ENCODE results near the gene SLC2A13. TPM values are rescaled to one million over a fixed set of nuclear protein-coding genes. Genes with fewer than 3 reads are reported as not detected.

SLC2A13 gene
- total RNA-seq, 1 experiment from 2014 or later: 7.0 TPM

DNA sequence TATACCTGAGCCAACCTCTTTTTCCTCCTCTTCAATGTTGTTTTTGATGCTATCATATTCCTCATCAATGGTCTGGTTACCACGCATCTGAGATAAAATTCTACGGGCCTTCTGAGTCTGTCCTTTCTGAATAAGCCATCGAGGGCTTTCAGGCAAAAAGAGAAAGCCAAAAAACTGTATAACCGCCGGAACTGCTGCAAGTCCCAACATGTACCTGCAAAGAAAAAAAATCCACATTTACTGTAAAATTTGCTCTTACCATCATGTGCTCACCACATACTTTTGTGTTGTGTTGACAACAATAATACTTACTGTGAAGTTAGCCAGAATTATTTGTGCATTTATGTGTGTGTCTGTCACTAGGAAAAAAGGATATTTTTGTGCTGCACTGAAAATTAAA, 77.6 kb downstream of the SLC2A13 start:
- H2BK20ac ChIP-seq (ENCODE audit: low read depth, low read length, poor library complexity, severe bottlenecking): no peak overlapping the region
- H3K27ac ChIP-seq (ENCODE audit: insufficient read length, low read depth, low read length): no peak overlapping the region
- no peak overlapping the region for H3T11ph ChIP-seq (ENCODE audit: low read length)
- no peak overlapping the region for H2BK5ac ChIP-seq (ENCODE audit: insufficient read length, low read length)
- H3K27me3 ChIP-seq (ENCODE audit: insufficient read depth, low read length): no peaks in the 10 kb centered on the region
- no peak overlapping the region for H3K4ac ChIP-seq (ENCODE audit: low read depth, low read length)
- no peak overlapping the region for H2BK12ac ChIP-seq (ENCODE audit: insufficient read length, low read depth, low read length)
- no peak overlapping the region for H4K5ac ChIP-seq (ENCODE audit: insufficient read length, low read depth, low read length)
- no peak overlapping the region for H3K18ac ChIP-seq (ENCODE audit: insufficient read length, low read depth, low read length)
- H3K23ac ChIP-seq (ENCODE audit: insufficient read length, low read depth, low read length): no peak overlapping the region
- H2AK5ac ChIP-seq (ENCODE audit: insufficient read length, low read length): no peak overlapping the region
- no peak for DNase-seq
- no peaks in the 10 kb centered on the region for H3K79me2 ChIP-seq (ENCODE audit: insufficient read depth, low read length)
- no peak overlapping the region for H3K9ac ChIP-seq (ENCODE audit: extremely low read depth, insufficient read length, low read length)
- peaks cover 6 to 8% (median 6%) of the 10 kb centered on the region in 3 experiments; a peak in 4 of 7 replicates for H3K36me3 Mint-ChIP-seq (ENCODE audit: insufficient read depth in 1 of 3, low read depth in 3 of 3)
- peaks cover 25 to 28% of the 10 kb centered on the region in 2 experiments for H3K4me1 Mint-ChIP-seq
- no peaks in the 10 kb centered on the region for H3K9me3 ChIP-seq (ENCODE audit: control insufficient read depth, low read depth, low read length)
- H3K4me1 ChIP-seq (ENCODE audit: insufficient read depth, low read length): peaks cover 7% of the 10 kb centered on the region; the same call in 1 of the 2 replicates
- no peak overlapping the region for H3K56ac ChIP-seq (ENCODE audit: insufficient read length, low read depth, low read length)
- H3K27me3 Mint-ChIP-seq (ENCODE audit: low read depth): no peaks in the 10 kb centered on the region
- no peaks in the 10 kb centered on the region for H3K79me1 ChIP-seq (ENCODE audit: insufficient read depth, low read depth, low read length, poor library complexity, severe bottlenecking)
- H3K4me3 Mint-ChIP-seq: no peak overlapping the region
- H3K14ac ChIP-seq (ENCODE audit: insufficient read depth, low read length): no peak overlapping the region
- H3K9me3 Mint-ChIP-seq: no peaks in the 10 kb centered on the region
- no peak overlapping the region for H3K27ac Mint-ChIP-seq
- no peak overlapping the region for H2BK120ac ChIP-seq (ENCODE audit: low read depth, low read length, poor library complexity, severe bottlenecking)
- no peak overlapping the region for H4K91ac ChIP-seq (ENCODE audit: insufficient read length, low read depth, low read length)
- H3K4me2 ChIP-seq (ENCODE audit: insufficient read depth, insufficient read length, low read length): no peak overlapping the region
- H4K20me1 ChIP-seq (ENCODE audit: control insufficient read depth, insufficient read depth, insufficient read length): no peaks in the 10 kb centered on the region
- H4K8ac ChIP-seq (replicated peaks; ENCODE audit: insufficient read length, low read depth, low read length): no peak overlapping the region
- H3K23me2 ChIP-seq (ENCODE audit: insufficient read length, low read depth, low read length, poor library complexity, severe bottlenecking): no peaks in the 10 kb centered on the region
- no peak overlapping the region for H2BK15ac ChIP-seq (ENCODE audit: low read depth, low read length)
- H2AFZ ChIP-seq (ENCODE audit: low read length): no peak overlapping the region
- WGBS (ENCODE audit: extremely low coverage, insufficient read length, low lambda C conversion rate): no CpG with 5 or more reads among the region's 5 CpGs
- TF ChIP-seq, protein P1, sequence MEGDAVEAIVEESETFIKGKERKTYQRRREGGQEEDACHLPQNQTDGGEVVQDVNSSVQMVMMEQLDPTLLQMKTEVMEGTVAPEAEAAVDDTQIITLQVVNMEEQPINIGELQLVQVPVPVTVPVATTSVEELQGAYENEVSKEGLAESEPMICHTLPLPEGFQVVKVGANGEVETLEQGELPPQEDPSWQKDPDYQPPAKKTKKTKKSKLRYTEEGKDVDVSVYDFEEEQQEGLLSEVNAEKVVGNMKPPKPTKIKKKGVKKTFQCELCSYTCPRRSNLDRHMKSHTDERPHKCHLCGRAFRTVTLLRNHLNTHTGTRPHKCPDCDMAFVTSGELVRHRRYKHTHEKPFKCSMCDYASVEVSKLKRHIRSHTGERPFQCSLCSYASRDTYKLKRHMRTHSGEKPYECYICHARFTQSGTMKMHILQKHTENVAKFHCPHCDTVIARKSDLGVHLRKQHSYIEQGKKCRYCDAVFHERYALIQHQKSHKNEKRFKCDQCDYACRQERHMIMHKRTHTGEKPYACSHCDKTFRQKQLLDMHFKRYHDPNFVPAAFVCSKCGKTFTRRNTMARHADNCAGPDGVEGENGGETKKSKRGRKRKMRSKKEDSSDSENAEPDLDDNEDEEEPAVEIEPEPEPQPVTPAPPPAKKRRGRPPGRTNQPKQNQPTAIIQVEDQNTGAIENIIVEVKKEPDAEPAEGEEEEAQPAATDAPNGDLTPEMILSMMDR (conservative IDR thresholded peaks at IDR 0.05): no peak
